NCI-H510A (cell line): Measurements from ENCODE around the gene TTC22.

ENCODE experiments used
- DNase-seq: peaks from one replicate; lab custom pipeline; 2025; lab: John Stamatoyannopoulos, UW

TTC22 gene

GRCh38 chr1:54750596-54750995, 50.5 kb downstream of the TTC22 start:
- DNase-seq, result no peak

DNA sequence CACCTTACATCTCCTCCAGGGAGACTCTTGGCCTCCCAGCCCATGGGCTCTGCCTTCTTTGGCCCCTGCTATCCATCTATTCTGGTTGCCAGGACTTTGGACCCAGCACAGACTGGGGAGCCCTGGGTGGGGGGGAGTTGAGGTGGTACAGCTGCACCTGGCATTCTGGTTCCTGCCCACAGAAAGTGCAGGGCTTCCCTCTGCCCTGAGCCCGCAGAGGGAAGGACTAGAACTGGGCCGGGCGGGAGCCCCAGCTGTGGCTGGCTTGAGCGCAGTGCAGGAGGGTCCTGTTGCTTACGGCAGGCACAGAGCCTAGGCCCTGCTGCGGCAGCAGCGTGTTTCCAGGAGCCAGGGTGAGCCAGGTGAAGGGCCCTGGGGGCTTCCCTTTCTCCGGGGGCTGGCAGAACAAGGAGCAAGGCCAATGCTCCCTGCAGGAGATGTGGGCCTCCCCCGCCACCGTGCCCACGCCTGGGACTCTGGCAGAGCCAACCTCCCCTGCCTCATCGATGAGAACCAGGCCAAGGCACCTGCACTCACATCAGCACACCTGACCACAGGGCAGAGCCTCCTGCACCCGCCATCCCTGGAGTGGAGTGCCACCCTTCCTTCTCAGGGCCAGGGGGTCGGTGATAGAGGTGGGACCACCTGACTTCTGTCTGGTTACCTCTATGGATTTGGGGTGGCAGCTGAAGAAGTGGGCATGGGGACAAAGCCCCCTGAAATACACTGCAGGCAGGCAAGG, 52.9 kb downstream of the TTC22 start:
- DNase-seq, result no peak

DNA sequence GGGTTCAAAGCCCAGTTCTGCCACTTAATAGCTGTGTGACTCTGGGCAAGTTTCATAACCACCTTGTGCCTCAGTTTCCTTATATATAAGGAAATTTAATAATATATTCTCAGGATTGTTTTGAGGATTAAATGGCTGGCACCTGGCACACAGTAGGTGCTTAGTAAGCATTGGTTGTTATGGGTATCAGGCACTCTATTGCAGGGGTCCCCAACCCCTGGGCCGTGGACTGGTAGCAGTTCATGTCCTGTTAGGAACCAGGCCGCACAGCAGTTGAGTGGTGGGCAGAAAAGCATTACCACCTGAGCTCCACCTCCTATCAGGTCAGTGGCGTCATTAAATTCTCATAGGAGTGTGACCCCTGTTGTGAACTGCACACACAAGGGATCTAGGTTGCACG, 55.3 kb downstream of the TTC22 start:
- no peak for DNase-seq

- no peak for DNase-seq
These were observed 55.8 kb downstream of the TTC22 start for GRCh38 chr1:54745274-54745673.

DNA sequence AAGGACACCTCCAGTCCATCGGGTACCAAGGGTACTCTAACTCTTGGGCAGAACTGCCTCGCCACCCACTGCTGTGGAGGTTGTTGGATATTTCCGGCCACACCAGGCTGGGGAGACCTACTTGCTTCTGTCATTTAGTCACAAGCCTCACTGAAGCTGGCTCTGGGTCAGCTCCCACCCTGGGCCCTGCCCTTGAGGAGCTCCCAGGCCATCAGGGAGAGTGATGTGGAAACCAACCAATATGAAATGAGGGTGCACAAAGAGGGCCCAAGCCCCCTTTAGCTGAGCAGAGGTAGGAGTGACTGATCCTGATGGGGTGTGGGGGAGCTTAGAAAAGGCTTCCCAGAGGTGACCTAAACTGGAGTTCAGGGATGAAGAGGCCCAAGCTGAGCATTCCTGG, 56.4 kb downstream of the TTC22 start:
- DNase-seq, result no peak

DNA sequence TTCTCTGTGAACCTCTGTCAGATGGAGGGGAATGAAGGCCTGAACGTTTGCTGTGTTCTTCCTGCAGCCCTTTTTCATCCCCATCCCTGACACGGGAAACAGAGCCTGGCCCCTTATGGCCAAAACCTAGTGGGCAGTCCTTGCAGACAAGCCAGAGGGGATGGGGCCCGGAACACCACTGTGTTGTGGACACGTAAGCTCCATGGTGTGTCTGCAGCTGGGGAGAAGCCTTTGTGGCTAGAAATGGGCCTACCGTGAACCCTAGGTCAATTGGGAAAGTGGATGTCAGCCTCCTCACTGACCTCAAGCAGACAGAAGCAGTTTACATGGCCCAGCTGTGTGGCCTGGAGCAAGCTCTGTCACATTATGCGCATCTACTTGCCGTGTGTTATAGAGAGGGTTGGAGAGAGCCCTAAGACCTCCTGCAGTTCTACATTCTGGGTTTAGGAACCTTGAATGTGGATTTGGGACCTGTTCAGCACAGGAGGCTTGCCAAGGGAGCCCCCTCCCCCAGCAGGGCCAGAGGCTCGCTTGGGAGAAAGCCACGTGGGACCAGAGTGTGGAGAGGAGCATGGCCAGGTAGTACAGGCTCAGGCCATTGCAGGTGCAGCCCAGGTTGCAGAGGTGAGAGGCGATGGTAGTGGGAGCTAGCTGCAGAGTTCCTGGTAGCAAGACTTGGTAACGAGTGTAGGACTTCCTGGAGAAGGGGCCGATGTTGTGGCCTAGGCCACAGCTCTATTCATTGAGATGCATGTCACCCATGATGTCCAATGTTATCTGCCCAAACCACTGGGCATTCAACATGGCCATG, 57.5 kb downstream of the TTC22 start:
- DNase-seq, result no peak

- DNase-seq, result no peak
These were observed 58.8 kb downstream of the TTC22 start for GRCh38 chr1:54742282-54742681.

DNA sequence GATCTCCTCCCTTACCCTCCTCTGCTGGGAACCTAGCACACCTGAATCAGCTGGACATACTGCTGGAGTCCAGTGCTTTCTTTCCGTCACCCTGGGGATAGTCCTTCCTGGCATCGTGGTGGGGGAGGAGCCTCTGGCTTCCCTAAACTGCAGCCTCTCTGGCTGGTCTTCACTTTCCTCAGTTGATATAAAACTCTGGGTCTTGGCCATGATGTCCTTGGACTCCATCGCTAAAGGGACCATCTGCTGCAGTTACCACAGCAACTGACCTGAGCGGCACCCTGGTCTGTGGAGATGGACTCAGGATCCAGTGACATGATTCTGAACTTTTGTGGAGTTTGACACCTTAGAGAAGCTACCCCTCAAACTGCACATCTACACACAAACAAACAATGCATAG, 59.6 kb downstream of the TTC22 start:
- DNase-seq, result no peak

GRCh38 chr1:54738244-54738643, 62.9 kb downstream of the TTC22 start:
- DNase-seq, result no peak

DNA sequence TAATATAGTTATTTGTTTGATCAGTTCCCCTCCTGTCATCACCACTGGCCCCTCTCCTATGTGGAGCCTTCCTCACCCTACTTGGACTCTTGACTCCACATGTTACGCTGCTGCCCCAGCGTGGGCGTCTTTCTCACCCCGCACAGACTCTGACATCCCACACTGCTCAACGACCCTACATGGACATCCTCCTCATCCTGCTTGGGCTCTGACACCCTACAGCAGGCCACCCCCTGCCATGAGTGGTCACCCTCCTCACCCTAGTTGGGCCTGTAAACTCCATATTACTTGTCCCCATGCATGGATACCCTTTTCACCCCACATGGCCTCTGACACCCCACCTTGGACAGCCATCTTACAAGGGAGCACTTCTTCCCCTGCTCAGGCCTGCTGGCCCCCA, 64.4 kb downstream of the TTC22 start:
- DNase-seq, result no peak
